ENCODE results near the gene POFUT2.
A peak's percentile ranks its signal among the peaks of the same experiment; 100 is the strongest.

The POFUT2 gene

GRCh38 chr21:45287438-45288391 is at the start of gene POFUT2:
POFUT2 (minus strand) TSS chr21:45287895; CDS start chr21:45287871, 24 bp downstream.
- DNase-seq, result peak; percentile 95 to 96

- no peak for DNase-seq
Observed at GRCh38 chr21:45336870-45337269, 49.2 kb upstream of the POFUT2 start.

- DNase-seq, result no peak
Observed at GRCh38 chr21:45336535-45336810, 48.8 kb upstream of the POFUT2 start.

GRCh38 chr21:45335761-45336534 is 48.3 kb upstream of the POFUT2 start:
- no peak for DNase-seq

- DNase-seq, result no peak
Observed at GRCh38 chr21:45335151-45335760, 47.6 kb upstream of the POFUT2 start.

- no peak for DNase-seq
Observed at GRCh38 chr21:45334591-45335081, 46.9 kb upstream of the POFUT2 start.

GRCh38 chr21:45334134-45334533 is 46.4 kb upstream of the POFUT2 start:
- DNase-seq, result no peak

- DNase-seq, result no peak
Observed at GRCh38 chr21:45333583-45334121, 46.0 kb upstream of the POFUT2 start.

GRCh38 chr21:45332981-45333582 is 45.4 kb upstream of the POFUT2 start:
- DNase-seq, result no peak

GRCh38 chr21:45332415-45332814 is 44.7 kb upstream of the POFUT2 start:
- no peak for DNase-seq

GRCh38 chr21:45331531-45332147 is 43.9 kb upstream of the POFUT2 start:
- no peak for DNase-seq

GRCh38 chr21:45330851-45331261 is 43.2 kb upstream of the POFUT2 start:
- no peak for DNase-seq

GRCh38 chr21:45330075-45330781 is 42.5 kb upstream of the POFUT2 start:
- no peak for DNase-seq

GRCh38 chr21:45329261-45330074 is 41.8 kb upstream of the POFUT2 start:
- DNase-seq, result no peak

GRCh38 chr21:45328198-45329091 is 40.8 kb upstream of the POFUT2 start:
- no peak for DNase-seq

GRCh38 chr21:45327441-45328197 is 39.9 kb upstream of the POFUT2 start:
- no peak for DNase-seq

GRCh38 chr21:45326891-45327440 is 39.3 kb upstream of the POFUT2 start:
- DNase-seq, result no peak

GRCh38 chr21:45326169-45326851 is 38.6 kb upstream of the POFUT2 start:
- DNase-seq, result no peak

Data from NCI-H187 (cell line).